ENCODE results near the gene AGO4. TPM values are rescaled to one million over a fixed set of nuclear protein-coding genes. Genes with fewer than 3 reads are reported as not detected.
"Not testable (repeated sequence)": the region's sequence is repeated elsewhere in the genome, so short reads cannot be mapped to it uniquely, and the experiment has no call there.

AGO4 gene
- polyA plus RNA-seq, 3 donors, result 20.0 to 46.9 (median 24.0) TPM

DNA sequence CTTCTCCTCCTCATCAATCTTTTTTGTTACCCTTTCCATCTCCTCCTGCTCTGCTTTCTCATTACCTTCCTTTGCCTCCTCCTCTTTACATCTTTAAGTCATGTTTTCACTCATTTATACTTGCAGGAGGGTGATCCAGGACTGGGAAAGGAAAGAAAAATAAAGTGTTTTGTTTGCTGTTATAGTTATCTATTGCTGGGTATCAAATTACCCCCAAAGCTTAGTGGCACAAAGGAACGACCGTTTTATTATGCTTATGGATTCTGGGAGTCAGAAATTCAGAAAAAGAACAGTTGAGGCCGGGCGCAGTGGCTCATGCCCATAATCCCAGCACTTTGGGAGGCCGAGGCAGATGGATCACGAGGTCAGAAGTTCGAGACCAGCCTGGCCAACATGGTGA lies 12.5 kb upstream of the AGO4 start:
- no peaks in the 10 kb centered on the region for H3K79me2 ChIP-seq (ENCODE audit: insufficient read depth, low read length)
- H3K9me3 ChIP-seq (replicated peaks in 1 of 2; ENCODE audit: control insufficient read depth in 1 of 2, insufficient read depth in 1 of 2, low read length in 2 of 2), result no peaks in the 10 kb centered on the region
- peaks cover 29% of the 10 kb centered on the region for H3K4me1 Mint-ChIP-seq
- H3K27ac ChIP-seq (ENCODE audit: low read depth in 1 of 2, low read length in 2 of 2), result no peak overlapping the region
- H3K36me3 Mint-ChIP-seq, result no peaks in the 10 kb centered on the region
- H4K20me1 ChIP-seq (ENCODE audit: insufficient read depth, low read length), result no peaks in the 10 kb centered on the region
- WGBS (ENCODE audit: insufficient coverage), result 100% methylated on average over 2 of the region's 7 CpGs
- peaks cover 32 to 37% of the 10 kb centered on the region in 2 donors for H3K4me1 ChIP-seq (ENCODE audit: control insufficient read depth in 1 of 2, insufficient read depth in 2 of 2, low read length in 2 of 2)
- DNase-seq, result no peak
- H3K4me3 Mint-ChIP-seq, result no peak overlapping the region
- H3K27me3 Mint-ChIP-seq (ENCODE audit: low read depth in 3 of 3), result peaks cover 0 to 3% (median 0%) of the 10 kb centered on the region in 3 donors
- TF ChIP-seq, protein P1, sequence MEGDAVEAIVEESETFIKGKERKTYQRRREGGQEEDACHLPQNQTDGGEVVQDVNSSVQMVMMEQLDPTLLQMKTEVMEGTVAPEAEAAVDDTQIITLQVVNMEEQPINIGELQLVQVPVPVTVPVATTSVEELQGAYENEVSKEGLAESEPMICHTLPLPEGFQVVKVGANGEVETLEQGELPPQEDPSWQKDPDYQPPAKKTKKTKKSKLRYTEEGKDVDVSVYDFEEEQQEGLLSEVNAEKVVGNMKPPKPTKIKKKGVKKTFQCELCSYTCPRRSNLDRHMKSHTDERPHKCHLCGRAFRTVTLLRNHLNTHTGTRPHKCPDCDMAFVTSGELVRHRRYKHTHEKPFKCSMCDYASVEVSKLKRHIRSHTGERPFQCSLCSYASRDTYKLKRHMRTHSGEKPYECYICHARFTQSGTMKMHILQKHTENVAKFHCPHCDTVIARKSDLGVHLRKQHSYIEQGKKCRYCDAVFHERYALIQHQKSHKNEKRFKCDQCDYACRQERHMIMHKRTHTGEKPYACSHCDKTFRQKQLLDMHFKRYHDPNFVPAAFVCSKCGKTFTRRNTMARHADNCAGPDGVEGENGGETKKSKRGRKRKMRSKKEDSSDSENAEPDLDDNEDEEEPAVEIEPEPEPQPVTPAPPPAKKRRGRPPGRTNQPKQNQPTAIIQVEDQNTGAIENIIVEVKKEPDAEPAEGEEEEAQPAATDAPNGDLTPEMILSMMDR (IDR thresholded peaks at IDR 0.05), result no peak
- no peaks in the 10 kb centered on the region for H3K27me3 ChIP-seq (ENCODE audit: control insufficient read depth in 2 of 2, insufficient read depth in 2 of 2, low read length in 2 of 2)
- H3K36me3 ChIP-seq (replicated peaks in 1 of 2; ENCODE audit: control insufficient read depth in 1 of 2, insufficient read depth in 2 of 2, low read length in 2 of 2), result no peaks in the 10 kb centered on the region
- no peak overlapping the region for H3K27ac Mint-ChIP-seq
- no peak overlapping the region for H3K9ac ChIP-seq (ENCODE audit: insufficient read depth, low read length, poor library complexity, severe bottlenecking)
- intact Hi-C loops (cut with micrococcal nuclease), result no loop called here
- no peak overlapping the region for H3K4me2 ChIP-seq (replicated peaks; ENCODE audit: extremely low read depth, low read length, poor library complexity, severe bottlenecking)
- H3K4me3 ChIP-seq (replicated peaks in 1 of 3; ENCODE audit: low read depth in 2 of 3, low read length in 3 of 3), result no peak overlapping the region
- no peaks in the 10 kb centered on the region for H3K9me3 Mint-ChIP-seq
- no peak overlapping the region for H2AFZ ChIP-seq (ENCODE audit: insufficient read depth, low read depth, low read length, poor library complexity, severe bottlenecking)

DNA sequence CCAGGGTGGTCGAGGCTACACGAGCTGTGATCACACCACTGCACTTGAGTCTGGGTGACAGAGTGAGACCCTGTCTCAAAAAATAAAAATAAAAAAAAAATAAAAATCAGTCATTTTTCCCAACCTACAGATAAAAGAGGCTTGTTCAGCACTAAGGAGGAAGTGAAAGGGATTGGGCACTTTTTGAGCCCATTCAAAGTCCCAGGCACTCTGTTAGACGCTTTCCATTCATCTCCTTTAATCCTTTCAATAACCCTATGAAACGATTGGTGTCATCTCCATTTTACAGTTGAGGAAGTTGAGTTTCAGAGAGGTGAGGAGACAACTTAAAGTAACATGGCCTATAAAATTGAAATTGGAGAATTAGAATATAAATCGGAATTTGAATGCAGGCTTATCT lies 10.4 kb upstream of the AGO4 start:
- H3K27me3 Mint-ChIP-seq (ENCODE audit: low read depth in 3 of 3), result peaks cover 0 to 3% (median 0%) of the 10 kb centered on the region in 3 donors
- H3K9me3 ChIP-seq (replicated peaks in 1 of 2; ENCODE audit: control insufficient read depth in 1 of 2, insufficient read depth in 1 of 2, low read length in 2 of 2), result no peaks in the 10 kb centered on the region
- H3K27me3 ChIP-seq (ENCODE audit: control insufficient read depth in 2 of 2, insufficient read depth in 2 of 2, low read length in 2 of 2), result no peaks in the 10 kb centered on the region
- no CpG with 5 or more reads among the region's 5 CpGs for WGBS (ENCODE audit: insufficient coverage)
- H3K4me3 ChIP-seq (replicated peaks in 1 of 3; ENCODE audit: low read depth in 2 of 3, low read length in 3 of 3), result peak overlapping the region in 1 of 3 experiments; percentile 69
- H3K4me3 Mint-ChIP-seq, result peak overlapping the region; percentile 45 to 86
- intact Hi-C loops (cut with micrococcal nuclease), result no loop called here
- H3K27ac ChIP-seq (ENCODE audit: low read depth in 1 of 2, low read length in 2 of 2), result peak overlapping the region in 1 of 2 donors; percentile 75
- peak; percentile 15 to 49 (median 43) for DNase-seq
- H3K4me2 ChIP-seq (replicated peaks; ENCODE audit: extremely low read depth, low read length, poor library complexity, severe bottlenecking), result peak overlapping the region; percentile 73
- no peaks in the 10 kb centered on the region for H4K20me1 ChIP-seq (ENCODE audit: insufficient read depth, low read length)
- H2AFZ ChIP-seq (ENCODE audit: insufficient read depth, low read depth, low read length, poor library complexity, severe bottlenecking), result no peak overlapping the region
- H3K4me1 ChIP-seq (ENCODE audit: control insufficient read depth in 1 of 2, insufficient read depth in 2 of 2, low read length in 2 of 2), result peaks cover 51 to 57% of the 10 kb centered on the region in 2 donors
- no peaks in the 10 kb centered on the region for H3K36me3 ChIP-seq (replicated peaks in 1 of 2; ENCODE audit: control insufficient read depth in 1 of 2, insufficient read depth in 2 of 2, low read length in 2 of 2)
- peak overlapping the region; percentile 82 to 91 (median 88) for H3K27ac Mint-ChIP-seq
- H3K9ac ChIP-seq (ENCODE audit: insufficient read depth, low read length, poor library complexity, severe bottlenecking), result no peak overlapping the region
- H3K9me3 Mint-ChIP-seq, result no peaks in the 10 kb centered on the region
- TF ChIP-seq, protein P1 (IDR thresholded peaks at IDR 0.05), result no peak
- peaks cover 50% of the 10 kb centered on the region for H3K4me1 Mint-ChIP-seq
- H3K79me2 ChIP-seq (ENCODE audit: insufficient read depth, low read length), result peaks cover 3% of the 10 kb centered on the region
- no peaks in the 10 kb centered on the region for H3K36me3 Mint-ChIP-seq

DNA sequence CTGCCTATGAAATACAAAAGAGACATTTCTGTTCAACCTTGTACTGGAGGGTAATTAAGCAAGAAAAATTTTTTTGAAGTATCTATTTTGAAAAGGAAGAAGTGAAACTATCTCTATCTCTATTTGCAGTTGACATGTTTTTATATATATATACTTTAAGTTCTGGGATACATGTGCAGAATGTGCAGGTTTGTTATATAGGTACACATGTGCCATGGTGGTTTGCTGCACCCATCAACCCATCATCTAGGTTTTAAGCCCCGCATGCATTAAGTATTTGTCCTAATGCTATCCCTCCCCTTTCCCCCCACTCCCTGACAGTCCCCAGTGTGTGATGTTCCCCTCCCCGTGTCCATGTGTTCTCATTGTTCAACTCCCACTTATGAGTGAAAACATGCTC lies 9.8 kb upstream of the AGO4 start:
- Mint-ChIP-seq H3K27ac (peak overlapping the region; percentile 82 to 94 (median 89)), H3K4me3 (peak overlapping the region in 1 of 2 donors; percentile 86), H3K4me1 (peaks cover 53% of the 10 kb centered on the region)
- no CpG with 5 or more reads among the region's 2 CpGs for WGBS (ENCODE audit: insufficient coverage)
- DNase-seq, result peak in 1 of 3 donors; percentile 40
- Histone ChIP-seq H3K4me1 (ENCODE audit: control insufficient read depth in 1 of 2, insufficient read depth in 2 of 2, low read length in 2 of 2) (peaks cover 58 to 64% of the 10 kb centered on the region in 2 donors), H3K4me3 (replicated peaks in 1 of 3; ENCODE audit: low read depth in 2 of 3, low read length in 3 of 3) (peak overlapping the region in 1 of 3 experiments; percentile 69), H3K4me2 (replicated peaks; ENCODE audit: extremely low read depth, low read length, poor library complexity, severe bottlenecking) (peak overlapping the region; percentile 73), H3K27ac (ENCODE audit: low read depth in 1 of 2, low read length in 2 of 2) (peak overlapping the region in 1 of 2 donors; percentile 75)
- H3K27me3 ChIP-seq (ENCODE audit: control insufficient read depth in 2 of 2, insufficient read depth in 2 of 2, low read length in 2 of 2); H3K36me3 Mint-ChIP-seq; H3K9me3 Mint-ChIP-seq; H3K79me2 ChIP-seq (ENCODE audit: insufficient read depth, low read length); H2AFZ ChIP-seq (ENCODE audit: insufficient read depth, low read depth, low read length, poor library complexity, severe bottlenecking); H3K27me3 Mint-ChIP-seq (ENCODE audit: low read depth in 3 of 3); H3K36me3 ChIP-seq (replicated peaks in 1 of 2; ENCODE audit: control insufficient read depth in 1 of 2, insufficient read depth in 2 of 2, low read length in 2 of 2); intact Hi-C loops (cut with micrococcal nuclease); H3K9ac ChIP-seq (ENCODE audit: insufficient read depth, low read length, poor library complexity, severe bottlenecking); H3K9me3 ChIP-seq (replicated peaks in 1 of 2; ENCODE audit: control insufficient read depth in 1 of 2, insufficient read depth in 1 of 2, low read length in 2 of 2); H4K20me1 ChIP-seq (ENCODE audit: insufficient read depth, low read length): not testable (repeated sequence)

Measured in CD14-positive monocyte (primary cell).